Activated CD4-positive, alpha-beta T cell treated with anti-CD3 and anti-CD28 coated beads, Interleukin-2, amount 10 ng/mL, durations not matched to agents 7 days and 5 days (primary cell): ENCODE data around the gene MISP. TPM values are rescaled to one million over a fixed set of nuclear protein-coding genes. Genes with fewer than 3 reads are reported as not detected.
"Not testable (repeated sequence)": the region's sequence is repeated elsewhere in the genome, so short reads cannot be mapped to it uniquely, and the experiment has no call there.

Experiments
- CTCF ChIA-PET: fragments of 350-600 bp; sonication (Branson Sonifier 250); formaldehyde crosslinking; loops from one replicate; lab custom pipeline; 2021; ENCODE audit warnings: antibody characterized with exemption; lab: Charles Lee
- POLR2A ChIA-PET: fragments of 350-600 bp; sonication (Branson Sonifier 250); formaldehyde crosslinking; loops from one replicate; lab custom pipeline; 2021; ENCODE audit warnings: antibody characterized with exemption; lab: Charles Lee
- DNase-seq: peaks from one replicate; pipeline ENCODE4 v3.0.0-alpha.2; 2020
- H3K27ac Mint-ChIP-seq: one replicate; pipeline ENCODE4 v1.8.0; 2021; ENCODE audit warnings: mild to moderate bottlenecking, moderate library complexity, mixed read lengths
- H3K27me3 Mint-ChIP-seq: one replicate; pipeline ENCODE4 v1.8.0; 2021; ENCODE audit warnings: mixed read lengths
- H3K36me3 Mint-ChIP-seq: one replicate; pipeline ENCODE4 v1.8.0; 2021; ENCODE audit warnings: low read depth, mixed read lengths
- H3K4me1 Mint-ChIP-seq: one replicate; pipeline ENCODE4 v1.8.0; 2021; ENCODE audit warnings: mixed read lengths
- H3K4me3 Mint-ChIP-seq: one replicate; pipeline ENCODE4 v1.8.0; 2021; ENCODE audit warnings: mild to moderate bottlenecking, moderate library complexity, mixed read lengths
- H3K9me3 Mint-ChIP-seq: one replicate; pipeline ENCODE4 v1.8.0; 2021; ENCODE audit warnings: mixed read lengths
- total RNA-seq, 2 experiments: library from RNA; stranded (reverse); gene quantifications; one replicate each; pipeline ENCODE4 v1.2.3, GENCODE V29; 2021

The MISP gene
- total RNA-seq, 2 experiments from 2014 or later = not detected

- ChIA-PET CTCF (no interaction called here), POLR2A (no interaction called here)
- Mint-ChIP-seq H3K9me3 (peaks cover 4% of the 10 kb centered on the region), H3K27me3 (no peaks in the 10 kb centered on the region), H3K27ac (no peak overlapping the region), H3K4me3 (no peak overlapping the region), H3K4me1 (no peaks in the 10 kb centered on the region), H3K36me3 (no peaks in the 10 kb centered on the region)
- DNase-seq = no peak
These were observed 7.7 kb upstream of the MISP start for GRCh38 chr19:743168-743687.

GRCh38 chr19:745138-745537 lies 5.8 kb upstream of the MISP start:
- CTCF ChIA-PET, H3K27ac Mint-ChIP-seq, H3K4me1 Mint-ChIP-seq, H3K27me3 Mint-ChIP-seq, H3K36me3 Mint-ChIP-seq, POLR2A ChIA-PET, H3K9me3 Mint-ChIP-seq, H3K4me3 Mint-ChIP-seq, DNase-seq: not testable (repeated sequence)

- H3K9me3 Mint-ChIP-seq = peaks cover 4% of the 10 kb centered on the region
- no peak overlapping the region for H3K4me3 Mint-ChIP-seq
- H3K27me3 Mint-ChIP-seq = no peaks in the 10 kb centered on the region
- H3K4me1 Mint-ChIP-seq = no peaks in the 10 kb centered on the region
- no peaks in the 10 kb centered on the region for H3K36me3 Mint-ChIP-seq
- POLR2A ChIA-PET = no interaction called here
- H3K27ac Mint-ChIP-seq = no peak overlapping the region
- CTCF ChIA-PET = no interaction called here
- no peak for DNase-seq
These were observed 4.6 kb upstream of the MISP start for GRCh38 chr19:746208-746819.

- DNase-seq = no peak
- Mint-ChIP-seq H3K27ac (no peak overlapping the region), H3K4me1 (no peaks in the 10 kb centered on the region), H3K36me3 (no peaks in the 10 kb centered on the region), H3K4me3 (no peak overlapping the region), H3K27me3 (no peaks in the 10 kb centered on the region), H3K9me3 (peaks cover 4% of the 10 kb centered on the region)
- ChIA-PET POLR2A (no interaction called here), CTCF (no interaction called here)
These were observed 4.0 kb upstream of the MISP start for GRCh38 chr19:746956-747355.

GRCh38 chr19:747432-748273 lies 3.3 kb upstream of the MISP start:
- Mint-ChIP-seq H3K9me3 (peaks cover 4% of the 10 kb centered on the region), H3K4me1 (no peaks in the 10 kb centered on the region), H3K36me3 (no peaks in the 10 kb centered on the region), H3K4me3 (no peak overlapping the region), H3K27ac (no peak overlapping the region), H3K27me3 (no peaks in the 10 kb centered on the region)
- POLR2A ChIA-PET = no interaction called here
- CTCF ChIA-PET = no interaction called here
- DNase-seq = no peak

- Mint-ChIP-seq H3K27ac (no peak overlapping the region), H3K36me3 (no peaks in the 10 kb centered on the region), H3K4me3 (no peak overlapping the region), H3K27me3 (no peaks in the 10 kb centered on the region), H3K9me3 (peaks cover 4% of the 10 kb centered on the region), H3K4me1 (no peaks in the 10 kb centered on the region)
- CTCF ChIA-PET = no interaction called here
- POLR2A ChIA-PET = no interaction called here
- DNase-seq = no peak
These were observed 2.7 kb upstream of the MISP start for GRCh38 chr19:748274-748598.

- Mint-ChIP-seq H3K27ac (no peak overlapping the region), H3K4me1 (no peaks in the 10 kb centered on the region), H3K27me3 (no peaks in the 10 kb centered on the region), H3K36me3 (no peaks in the 10 kb centered on the region), H3K9me3 (no peaks in the 10 kb centered on the region), H3K4me3 (no peak overlapping the region)
- POLR2A ChIA-PET = no interaction called here
- no peak for DNase-seq
- CTCF ChIA-PET = no interaction called here
These were observed 1.1 kb upstream of the MISP start for GRCh38 chr19:749811-750210.

- ChIA-PET CTCF (no interaction called here), POLR2A (no interaction called here)
- H3K9me3 Mint-ChIP-seq = no peaks in the 10 kb centered on the region
- no peak overlapping the region for H3K27ac Mint-ChIP-seq
- no peaks in the 10 kb centered on the region for H3K36me3 Mint-ChIP-seq
- H3K4me1 Mint-ChIP-seq = no peaks in the 10 kb centered on the region
- H3K4me3 Mint-ChIP-seq = no peak overlapping the region
- no peak for DNase-seq
- no peaks in the 10 kb centered on the region for H3K27me3 Mint-ChIP-seq
These were observed 809 bp downstream of the MISP start for GRCh38 chr19:751501-752341.

- CTCF ChIA-PET = no interaction called here
- POLR2A ChIA-PET = no interaction called here
- Mint-ChIP-seq H3K4me3 (no peak overlapping the region), H3K4me1 (no peaks in the 10 kb centered on the region), H3K36me3 (no peaks in the 10 kb centered on the region), H3K27me3 (no peaks in the 10 kb centered on the region), H3K9me3 (no peaks in the 10 kb centered on the region), H3K27ac (no peak overlapping the region)
- DNase-seq = no peak
These were observed 2.0 kb downstream of the MISP start for GRCh38 chr19:752652-753517.

- Mint-ChIP-seq H3K27ac (no peak overlapping the region), H3K4me3 (no peak overlapping the region), H3K4me1 (no peaks in the 10 kb centered on the region), H3K27me3 (no peaks in the 10 kb centered on the region), H3K9me3 (peaks cover 5% of the 10 kb centered on the region), H3K36me3 (peaks cover 3% of the 10 kb centered on the region)
- POLR2A ChIA-PET = no interaction called here
- DNase-seq = no peak
- CTCF ChIA-PET = interaction anchor here (1.1 kb wide), 1 partner anchor 20 kb away, joined by 4 read pairs; no protein-coding TSS in a partner anchor
These were observed 3.6 kb downstream of the MISP start for GRCh38 chr19:754530-754929.

GRCh38 chr19:755063-755462 lies 4.2 kb downstream of the MISP start:
- ChIA-PET POLR2A (no interaction called here), CTCF (interaction anchor here (0.6 kb wide), 2 partner anchors 19 to 99 kb away, joined by 3 read pairs; no protein-coding TSS in a partner anchor)
- no peak for DNase-seq
- Mint-ChIP-seq H3K36me3 (peaks cover 3% of the 10 kb centered on the region), H3K4me1 (no peaks in the 10 kb centered on the region), H3K9me3 (peaks cover 8% of the 10 kb centered on the region), H3K27ac (no peak overlapping the region), H3K27me3 (no peaks in the 10 kb centered on the region), H3K4me3 (no peak overlapping the region)

- ChIA-PET POLR2A (no interaction called here), CTCF (no interaction called here)
- no peak for DNase-seq
- Mint-ChIP-seq H3K4me3 (no peak overlapping the region), H3K27ac (no peak overlapping the region), H3K27me3 (no peaks in the 10 kb centered on the region), H3K4me1 (no peaks in the 10 kb centered on the region), H3K9me3 (peaks cover 8% of the 10 kb centered on the region), H3K36me3 (peaks cover 3% of the 10 kb centered on the region)
These were observed 5.3 kb downstream of the MISP start for GRCh38 chr19:756236-756635.
